K562 (cell line): Measurements from ENCODE around the gene LGR6. TPM values are rescaled to one million over a fixed set of nuclear protein-coding genes. Genes with fewer than 3 reads are reported as not detected.

ENCODE experiments used
- AFF4 ChIP-seq: sonication (generic); formaldehyde crosslinking; IDR thresholded peaks from 2 replicates; pipeline ENCODE4 v1.8.0; 2023; ENCODE audit warnings: mild to moderate bottlenecking, missing genetic modification reagents
- CHD2 ChIP-seq: IDR thresholded peaks from 2 replicates; pipeline ENCODE4 v1.6.1; 2011; ENCODE audit warnings: low read depth, low read length
- E2F8 ChIP-seq: fragments of 450-650 bp; IDR thresholded peaks from 2 replicates; pipeline ENCODE4 v1.7.1; 2018; ENCODE audit warnings: mild to moderate bottlenecking, low read depth; ENCODE audit not compliant: partially characterized antibody
- GABPB1 ChIP-seq: sonication (generic); formaldehyde crosslinking; IDR thresholded peaks from 2 replicates; pipeline ENCODE4 v1.8.0; 2022; ENCODE audit warnings: mild to moderate bottlenecking, missing genetic modification reagents
- HMG20B ChIP-seq: fragments of 250-450 bp; sonication (Bioruptor Pico); IDR thresholded peaks from 2 replicates; pipeline ENCODE4 v1.5.0; 2021; ENCODE audit warnings: mild to moderate bottlenecking
- IFI16 ChIP-seq: fragments of 250-450 bp; sonication (Bioruptor Pico); IDR thresholded peaks from 2 replicates; pipeline ENCODE4 v2.1.2; 2022; ENCODE audit warnings: mild to moderate bottlenecking, inconsistent platforms
- KHSRP ChIP-seq: fragments of 450-650 bp; IDR thresholded peaks from 2 replicates; pipeline ENCODE4 v1.6.1; 2017
- NELFE ChIP-seq: IDR thresholded peaks from 2 replicates; pipeline ENCODE4 v1.6.1; 2011; ENCODE audit warnings: mild to moderate bottlenecking; ENCODE audit not compliant: insufficient read depth, insufficient read length
- PATZ1 ChIP-seq: fragments of 250-450 bp; sonication (Bioruptor Pico); IDR thresholded peaks from 2 replicates; pipeline ENCODE4 v1.5.0; 2020; ENCODE audit warnings: mild to moderate bottlenecking, borderline replicate concordance
- POLR2AphosphoS5 ChIP-seq: IDR thresholded peaks from 2 replicates; pipeline ENCODE4 v1.6.1; 2011; ENCODE audit warnings: mild to moderate bottlenecking, low read depth, low read length, moderate library complexity; ENCODE audit not compliant: control insufficient read depth, insufficient read depth
- POLR2B ChIP-seq: fragments of 450-650 bp; IDR thresholded peaks from 2 replicates; pipeline ENCODE4 v1.6.1; 2018; ENCODE audit warnings: low read depth; ENCODE audit not compliant: partially characterized antibody
- RBBP5 ChIP-seq: fragments of 200-600 bp; sonication (generic); IDR thresholded peaks from 2 replicates; pipeline ENCODE4 v1.6.1; 2012; ENCODE audit warnings: borderline replicate concordance, mild to moderate bottlenecking, low read length, control low read depth, inconsistent platforms; ENCODE audit not compliant: insufficient read depth, poor library complexity, severe bottlenecking
- SMARCE1 ChIP-seq: fragments of 450-650 bp; IDR thresholded peaks from 2 replicates; pipeline ENCODE4 v1.7.1; 2016; ENCODE audit warnings: mild to moderate bottlenecking
- TFAP4 ChIP-seq: sonication (generic); formaldehyde crosslinking; IDR thresholded peaks from 2 replicates; pipeline ENCODE4 v1.8.0; 2022; ENCODE audit warnings: missing genetic modification reagents, mild to moderate bottlenecking, moderate library complexity, borderline replicate concordance
- ZBTB8A ChIP-seq: fragments of 450-650 bp; IDR thresholded peaks from 2 replicates; pipeline ENCODE4 v1.6.1; 2018; ENCODE audit warnings: mild to moderate bottlenecking, moderate library complexity; ENCODE audit not compliant: partially characterized antibody
- ZNF445 ChIP-seq: fragments of 250-450 bp; sonication (Bioruptor Pico); IDR thresholded peaks from 2 replicates; pipeline ENCODE4 v1.4.0; 2020; ENCODE audit warnings: low read depth, mild to moderate bottlenecking, moderate library complexity
- polyA plus RNA-seq, 8 experiments: library from polyadenylated mRNA; depleted of rRNA in 4 of 8; stranded (reverse) in 5 of 8; unstranded in 3 of 8; fragments of >200 nt; fragmentation: Nextera tagmentation in 2 of 8; fragmentation: Illumina TruSeq in 1 of 8; extraction: Ambion mirVana in 2 of 8; extraction: Trizol in 1 of 8; gene quantifications; 2 replicates each; pipeline versions ENCODE4 v1.2.1 to v1.2.3, GENCODE V29; 2011 to 2014; ENCODE audit warnings: inconsistent platforms in 1 of 8, missing spikeins in 1 of 8
- total RNA-seq, 7 experiments: library from RNA; depleted of rRNA in 6 of 7; stranded (reverse); fragments of >200 nt in 6 of 7; fragmentation: Illumina TruSeq in 2 of 7; extraction: Trizol in 2 of 7; gene quantifications; 2 replicates each; pipeline versions ENCODE4 v1.2.1 to v1.2.3, GENCODE V29; 2011 to 2021; ENCODE audit warnings: low replicate concordance in 1 of 7

Gene LGR6
- total and polyA plus RNA-seq, 9 of the 15 experiments (the other 6 are each of a cell fraction or from before 2014, with no cell fraction given): 0.01 to 0.54 (median 0.17) TPM; not detected in 1

GRCh38 chr1:202145068-202145743 lies 48.4 kb upstream of the LGR6 start (continued):
- TF ChIP-seq E2F8 (no peak), IFI16 (no peak), GABPB1 (CRISPR knock-in tag) (peak; percentile 28; the same call in 1 of the 2 replicates), AFF4 (CRISPR knock-in tag) (0 out of 2 replicates have a peak, but pooled peaks have one; percentile 30), POLR2AphosphoS5 (peak; percentile 28; the same call in 1 of the 2 replicates), ZNF445 (CRISPR knock-in tag) (no peak), KHSRP (no peak), RBBP5 (no peak), POLR2B (peak; percentile 2), PATZ1 (CRISPR knock-in tag) (0 out of 2 replicates have a peak, but pooled peaks have one; percentile 40), HMG20B (0 out of 2 replicates have a peak, but pooled peaks have one; percentile 60), ZBTB8A (no peak), SMARCE1 (0 out of 2 replicates have a peak, but pooled peaks have one; percentile 17), NELFE (no peak), TFAP4 (CRISPR knock-in tag) (0 out of 2 replicates have a peak, but pooled peaks have one; percentile 36), CHD2 (no peak)
